GM18861 (cell line): ENCODE data around the gene GDPD5.

Experiments
- ATAC-seq: cut with Tn5 transposase; IDR thresholded peaks from one replicate; pipeline ENCODE4 v1.9.1; 2021; ENCODE audit not compliant: unreplicated experiment

The GDPD5 gene

GRCh38 chr11:75516886-75517285 lies 8.9 kb downstream of the GDPD5 start:
- no peak for ATAC-seq

- no peak for ATAC-seq
These were observed 9.6 kb downstream of the GDPD5 start for GRCh38 chr11:75516140-75516539.

- ATAC-seq, result no peak
These were observed 11.1 kb downstream of the GDPD5 start for GRCh38 chr11:75514596-75514995.

GRCh38 chr11:75513250-75513649 lies 12.5 kb downstream of the GDPD5 start:
- no peak for ATAC-seq

GRCh38 chr11:75510723-75511019 lies 15.1 kb downstream of the GDPD5 start:
- ATAC-seq, result no peak

- ATAC-seq, result no peak
These were observed 15.6 kb downstream of the GDPD5 start for GRCh38 chr11:75510004-75510722.

GRCh38 chr11:75509020-75509720 lies 16.6 kb downstream of the GDPD5 start:
- ATAC-seq, result no peak

- ATAC-seq, result no peak
These were observed 17.6 kb downstream of the GDPD5 start for GRCh38 chr11:75508051-75508561.

GRCh38 chr11:75507571-75507970 lies 18.2 kb downstream of the GDPD5 start:
- no peak for ATAC-seq

GRCh38 chr11:75506827-75507226 lies 18.9 kb downstream of the GDPD5 start:
- no peak for ATAC-seq

GRCh38 chr11:75505916-75506692 lies 19.6 kb downstream of the GDPD5 start:
- ATAC-seq, result no peak

- ATAC-seq, result no peak
These were observed 21.2 kb downstream of the GDPD5 start for GRCh38 chr11:75504501-75504900.

GRCh38 chr11:75503531-75504099 lies 22.1 kb downstream of the GDPD5 start:
- no peak for ATAC-seq

GRCh38 chr11:75502138-75502537 lies 23.6 kb downstream of the GDPD5 start:
- ATAC-seq, result no peak

GRCh38 chr11:75500742-75501141 lies 25.0 kb downstream of the GDPD5 start:
- no peak for ATAC-seq

GRCh38 chr11:75499423-75500190 lies 26.1 kb downstream of the GDPD5 start:
- no peak for ATAC-seq

- ATAC-seq, result no peak
These were observed 27.0 kb downstream of the GDPD5 start for GRCh38 chr11:75498556-75499255.

GRCh38 chr11:75497788-75498409 lies 27.8 kb downstream of the GDPD5 start:
- no peak for ATAC-seq

GRCh38 chr11:75496305-75496752 lies 29.4 kb downstream of the GDPD5 start:
- ATAC-seq, result no peak
